ENCODE results near the gene HGFAC.

HGFAC gene

GRCh38 chr4:3496021-3496420 lies 54.3 kb downstream of the HGFAC start:
- Histone ChIP-seq H2AFZ (no peak overlapping the region), H3K9me3 (ENCODE audit: control insufficient read depth, low read length) (no peaks in the 10 kb centered on the region), H3K9ac (no peak overlapping the region), H3K36me3 (ENCODE audit: control insufficient read depth, insufficient read depth, low read length) (no peaks in the 10 kb centered on the region), H3K4me3 (ENCODE audit: low read depth, low read length) (no peak overlapping the region), H3K4me1 (no peaks in the 10 kb centered on the region), H3K27me3 (ENCODE audit: control insufficient read depth, insufficient read depth, low read length) (no peaks in the 10 kb centered on the region), H3K27ac (no peak overlapping the region), H3K4me2 (ENCODE audit: low read length) (no peak overlapping the region), H3K79me2 (no peaks in the 10 kb centered on the region)
- TF ChIP-seq CTCF (IDR thresholded peaks at IDR 0.05): no peak

- Histone ChIP-seq H3K27ac (no peak overlapping the region), H3K9ac (no peak overlapping the region), H3K36me3 (ENCODE audit: control insufficient read depth, insufficient read depth, low read length) (no peaks in the 10 kb centered on the region), H3K4me2 (ENCODE audit: low read length) (no peak overlapping the region), H3K4me3 (ENCODE audit: low read depth, low read length) (no peak overlapping the region), H3K27me3 (ENCODE audit: control insufficient read depth, insufficient read depth, low read length) (no peaks in the 10 kb centered on the region), H3K79me2 (no peaks in the 10 kb centered on the region), H3K9me3 (ENCODE audit: control insufficient read depth, low read length) (no peaks in the 10 kb centered on the region), H2AFZ (no peak overlapping the region), H3K4me1 (no peaks in the 10 kb centered on the region)
- TF ChIP-seq CTCF (IDR thresholded peaks at IDR 0.05): no peak
Measured at GRCh38 chr4:3497095-3497494, 55.3 kb downstream of the HGFAC start.

GRCh38 chr4:3497523-3498389 lies 56.0 kb downstream of the HGFAC start:
- no peaks in the 10 kb centered on the region for H3K36me3 ChIP-seq (ENCODE audit: control insufficient read depth, insufficient read depth, low read length)
- no peaks in the 10 kb centered on the region for H3K4me1 ChIP-seq
- no peaks in the 10 kb centered on the region for H3K27me3 ChIP-seq (ENCODE audit: control insufficient read depth, insufficient read depth, low read length)
- no peak for TF ChIP-seq CTCF (IDR thresholded peaks at IDR 0.05)
- H3K79me2 ChIP-seq: no peaks in the 10 kb centered on the region
- no peak overlapping the region for H2AFZ ChIP-seq
- H3K4me3 ChIP-seq (ENCODE audit: low read depth, low read length): no peak overlapping the region
- H3K9ac ChIP-seq: no peak overlapping the region
- no peaks in the 10 kb centered on the region for H3K9me3 ChIP-seq (ENCODE audit: control insufficient read depth, low read length)
- no peak overlapping the region for H3K27ac ChIP-seq
- H3K4me2 ChIP-seq (ENCODE audit: low read length): no peak overlapping the region

GRCh38 chr4:3498407-3498806 lies 56.6 kb downstream of the HGFAC start:
- no peaks in the 10 kb centered on the region for H3K4me1 ChIP-seq

More at GRCh38 chr4:3498407-3498806, 56.6 kb downstream of the HGFAC start:
- H3K27ac ChIP-seq: no peak overlapping the region
- TF ChIP-seq CTCF (IDR thresholded peaks at IDR 0.05): no peak
- H3K36me3 ChIP-seq (ENCODE audit: control insufficient read depth, insufficient read depth, low read length): no peaks in the 10 kb centered on the region
- no peaks in the 10 kb centered on the region for H3K9me3 ChIP-seq (ENCODE audit: control insufficient read depth, low read length)
- H3K27me3 ChIP-seq (ENCODE audit: control insufficient read depth, insufficient read depth, low read length): no peaks in the 10 kb centered on the region
- H2AFZ ChIP-seq: no peak overlapping the region
- no peak overlapping the region for H3K9ac ChIP-seq
- H3K79me2 ChIP-seq: no peaks in the 10 kb centered on the region
- no peak overlapping the region for H3K4me3 ChIP-seq (ENCODE audit: low read depth, low read length)
- H3K4me2 ChIP-seq (ENCODE audit: low read length): no peak overlapping the region

Measured in parathyroid adenoma (tissue), 2 donors.